Esophagus muscularis mucosa (tissue), 3 donors: ENCODE data around the gene LMOD2.

Source experiments
- POLR2A ChIP-seq: fragments of 450-650 bp; IDR thresholded peaks from one replicate; pipeline ENCODE4 v1.6.1; 2017; ENCODE audit warnings: antibody characterized with exemption, moderate library complexity, mild to moderate bottlenecking, low read depth
- TF ChIP-seq, protein P1 (sequence below), 3 experiments: fragments of 200-600 bp in 2 of 3; fragments of 450-650 bp in 1 of 3; sonication (generic) in 2 of 3; IDR thresholded peaks; one replicate each; pipeline ENCODE4 v1.5.1; 2017 to 2019; ENCODE audit warnings: antibody characterized with exemption in 3 of 3, mild to moderate bottlenecking in 2 of 3, moderate library complexity in 1 of 3

DNA sequence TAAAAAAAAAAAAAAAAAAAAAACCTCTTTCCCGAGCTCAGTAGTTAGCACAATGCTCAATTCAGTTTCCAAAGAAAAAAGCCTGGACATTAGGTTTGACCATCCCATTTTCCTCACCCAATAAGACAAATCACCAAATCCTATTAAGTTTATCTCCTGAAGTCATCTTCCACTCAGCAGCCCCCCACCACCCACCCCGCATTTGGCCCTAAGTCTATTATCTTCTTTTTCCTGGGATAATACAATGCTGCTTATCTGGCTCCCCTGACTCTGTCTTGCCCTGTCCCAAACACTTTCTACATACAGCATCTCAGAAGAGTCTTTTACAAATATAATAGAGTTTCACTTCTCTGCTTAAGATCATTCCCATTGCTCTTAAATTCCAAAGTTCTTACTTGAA, 17.8 kb upstream of the LMOD2 start:
- TF ChIP-seq, protein P1, sequence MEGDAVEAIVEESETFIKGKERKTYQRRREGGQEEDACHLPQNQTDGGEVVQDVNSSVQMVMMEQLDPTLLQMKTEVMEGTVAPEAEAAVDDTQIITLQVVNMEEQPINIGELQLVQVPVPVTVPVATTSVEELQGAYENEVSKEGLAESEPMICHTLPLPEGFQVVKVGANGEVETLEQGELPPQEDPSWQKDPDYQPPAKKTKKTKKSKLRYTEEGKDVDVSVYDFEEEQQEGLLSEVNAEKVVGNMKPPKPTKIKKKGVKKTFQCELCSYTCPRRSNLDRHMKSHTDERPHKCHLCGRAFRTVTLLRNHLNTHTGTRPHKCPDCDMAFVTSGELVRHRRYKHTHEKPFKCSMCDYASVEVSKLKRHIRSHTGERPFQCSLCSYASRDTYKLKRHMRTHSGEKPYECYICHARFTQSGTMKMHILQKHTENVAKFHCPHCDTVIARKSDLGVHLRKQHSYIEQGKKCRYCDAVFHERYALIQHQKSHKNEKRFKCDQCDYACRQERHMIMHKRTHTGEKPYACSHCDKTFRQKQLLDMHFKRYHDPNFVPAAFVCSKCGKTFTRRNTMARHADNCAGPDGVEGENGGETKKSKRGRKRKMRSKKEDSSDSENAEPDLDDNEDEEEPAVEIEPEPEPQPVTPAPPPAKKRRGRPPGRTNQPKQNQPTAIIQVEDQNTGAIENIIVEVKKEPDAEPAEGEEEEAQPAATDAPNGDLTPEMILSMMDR (IDR thresholded peaks at IDR 0.05) = no peak
- no peak for TF ChIP-seq POLR2A
